HFFc6 (cell line): ENCODE results near the gene ZNF655. TPM values are rescaled to one million over a fixed set of nuclear protein-coding genes. Genes with fewer than 3 reads are reported as not detected.

Source experiments
- DNase-seq: peaks from one replicate; pipeline ENCODE4 v3.0.0-alpha.2; 2018
- H3K27ac Mint-ChIP-seq: 2 replicates; pipeline ENCODE4 v1.8.0; 2020; ENCODE audit warnings: mild to moderate bottlenecking, mixed read lengths
- H3K27me3 Mint-ChIP-seq: 2 replicates; pipeline ENCODE4 v1.8.0; 2021; ENCODE audit warnings: mild to moderate bottlenecking, moderate library complexity, mixed read lengths; ENCODE audit not compliant: insufficient read depth
- H3K36me3 Mint-ChIP-seq: 2 replicates; pipeline ENCODE4 v1.8.0; 2021; ENCODE audit warnings: low read depth, mixed read lengths
- H3K4me1 Mint-ChIP-seq: 2 replicates; pipeline ENCODE4 v1.8.0; 2020; ENCODE audit warnings: low read depth, mixed read lengths
- H3K4me3 Mint-ChIP-seq: 2 replicates; pipeline ENCODE4 v1.8.0; 2020; ENCODE audit warnings: mild to moderate bottlenecking, moderate library complexity, mixed read lengths
- H3K9me3 Mint-ChIP-seq: 2 replicates; pipeline ENCODE4 v1.8.0; 2020; ENCODE audit warnings: mild to moderate bottlenecking, mixed read lengths
- total RNA-seq, 6 experiments: library from RNA; stranded (reverse); fragmentation: NEBNext Ultra II Directional; extraction: Animal tissue kit (Norgen Biotek cat#: 25700); gene quantifications; 2 replicates in 1 of 6; 3 replicates in 5 of 6; pipeline ENCODE4 v1.2.3, GENCODE V29; 2021
- TF ChIP-seq, protein P1 (sequence below): fragments of 200-600 bp; sonication (generic); IDR thresholded peaks from 2 replicates; pipeline ENCODE4 v1.5.0; 2021; ENCODE audit warnings: antibody characterized with exemption, mild to moderate bottlenecking

The ZNF655 gene
- total RNA-seq, 6 experiments from 2014 or later: 38.6 to 50.0 (median 43.5) TPM

DNA sequence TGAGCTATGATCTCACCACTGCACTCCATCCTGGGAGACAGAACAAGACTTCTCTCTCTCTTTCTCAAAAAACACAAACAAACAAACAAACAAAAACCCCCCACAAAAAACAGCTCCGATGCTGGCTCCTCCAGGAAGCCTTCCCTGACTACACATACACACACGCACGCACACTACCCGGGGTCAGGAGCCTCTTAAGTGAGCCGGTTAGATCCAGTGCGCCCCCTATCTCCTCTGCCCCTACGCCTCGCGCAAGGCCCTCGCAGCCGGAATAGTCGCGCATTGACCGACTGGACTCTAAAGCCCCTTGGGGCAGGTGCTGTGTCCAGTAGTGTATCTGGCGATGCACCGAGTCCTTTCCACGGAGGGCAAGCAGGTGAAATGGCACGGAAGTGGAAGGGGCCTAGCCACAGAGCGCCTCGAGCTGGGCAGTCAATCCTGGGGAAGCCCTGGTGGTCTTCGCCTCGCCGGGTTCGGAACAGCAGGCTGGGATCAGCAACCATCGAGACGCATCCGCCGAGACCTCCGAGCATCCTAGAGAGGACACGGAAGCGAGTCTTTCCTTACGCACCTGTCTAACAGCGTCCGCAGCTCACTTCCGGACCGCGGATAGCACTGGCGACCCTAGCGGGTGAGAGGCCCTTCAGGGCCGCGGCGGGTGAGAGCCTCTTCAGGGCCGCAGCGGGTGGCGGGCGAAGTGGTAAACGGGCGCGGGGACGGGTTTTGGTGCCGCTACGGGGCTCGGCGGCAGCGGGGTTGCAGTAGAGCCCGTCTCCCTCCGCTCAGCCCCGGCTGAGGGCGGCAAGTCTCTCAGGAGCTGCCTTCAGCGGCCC is 58.1 kb downstream of the ZNF655 start, which contains the start of gene ZSCAN25:
Gene ZSCAN25, plus strand, starts transcription at position 588 of the 833 bp plus-strand sequence. CDS start 2,661 bp downstream, outside the sequence.
- TF ChIP-seq, protein P1, sequence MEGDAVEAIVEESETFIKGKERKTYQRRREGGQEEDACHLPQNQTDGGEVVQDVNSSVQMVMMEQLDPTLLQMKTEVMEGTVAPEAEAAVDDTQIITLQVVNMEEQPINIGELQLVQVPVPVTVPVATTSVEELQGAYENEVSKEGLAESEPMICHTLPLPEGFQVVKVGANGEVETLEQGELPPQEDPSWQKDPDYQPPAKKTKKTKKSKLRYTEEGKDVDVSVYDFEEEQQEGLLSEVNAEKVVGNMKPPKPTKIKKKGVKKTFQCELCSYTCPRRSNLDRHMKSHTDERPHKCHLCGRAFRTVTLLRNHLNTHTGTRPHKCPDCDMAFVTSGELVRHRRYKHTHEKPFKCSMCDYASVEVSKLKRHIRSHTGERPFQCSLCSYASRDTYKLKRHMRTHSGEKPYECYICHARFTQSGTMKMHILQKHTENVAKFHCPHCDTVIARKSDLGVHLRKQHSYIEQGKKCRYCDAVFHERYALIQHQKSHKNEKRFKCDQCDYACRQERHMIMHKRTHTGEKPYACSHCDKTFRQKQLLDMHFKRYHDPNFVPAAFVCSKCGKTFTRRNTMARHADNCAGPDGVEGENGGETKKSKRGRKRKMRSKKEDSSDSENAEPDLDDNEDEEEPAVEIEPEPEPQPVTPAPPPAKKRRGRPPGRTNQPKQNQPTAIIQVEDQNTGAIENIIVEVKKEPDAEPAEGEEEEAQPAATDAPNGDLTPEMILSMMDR: peak; percentile 60
- H3K4me1 Mint-ChIP-seq: peaks cover 55% of the 10 kb centered on the region
- no peaks in the 10 kb centered on the region for H3K9me3 Mint-ChIP-seq
- peak; percentile 84 for DNase-seq
- peak within 1 kb of the TSS; percentile 90 for H3K27ac Mint-ChIP-seq
- H3K4me3 Mint-ChIP-seq: peak within 1 kb of the TSS; percentile 95
- peaks cover 3% of the 10 kb centered on the region for H3K27me3 Mint-ChIP-seq
- H3K36me3 Mint-ChIP-seq: peaks cover 13% of the 10 kb centered on the region

DNA sequence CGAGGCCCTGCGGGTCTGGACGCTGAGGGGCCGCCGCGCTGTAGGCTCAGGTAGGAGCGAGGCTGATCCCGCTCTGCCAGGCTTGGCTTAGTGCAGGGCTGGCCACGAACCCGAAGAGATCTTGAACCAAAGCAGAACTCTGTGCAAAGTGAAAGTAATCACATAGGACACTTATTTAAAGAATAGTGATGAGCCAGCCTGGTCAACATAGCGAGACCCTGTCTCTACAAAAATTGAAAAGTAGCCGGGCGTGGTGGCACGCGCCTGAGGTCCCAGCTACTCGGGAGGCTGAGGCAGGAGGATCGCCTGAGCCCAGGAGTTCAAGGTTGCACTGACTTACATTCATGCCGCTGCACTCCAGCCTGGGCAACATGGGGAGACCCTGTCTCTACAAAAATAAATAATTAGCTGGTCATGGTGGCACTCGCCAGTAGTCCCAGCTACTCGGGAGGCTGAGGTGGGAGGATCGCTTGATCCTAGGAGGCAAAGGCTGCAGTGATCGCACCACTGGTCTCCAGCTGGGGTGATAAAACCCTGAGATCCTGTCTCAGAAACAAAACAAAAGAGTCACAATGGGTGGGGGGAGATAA is 58.8 kb downstream of the ZNF655 start:
- Mint-ChIP-seq H3K4me1 (peaks cover 56% of the 10 kb centered on the region), H3K9me3 (no peaks in the 10 kb centered on the region), H3K36me3 (peaks cover 16% of the 10 kb centered on the region), H3K4me3 (peak overlapping the region; percentile 95), H3K27ac (peak overlapping the region; percentile 90), H3K27me3 (no peaks in the 10 kb centered on the region)
- TF ChIP-seq, protein P1: no peak
- DNase-seq: no peak

DNA sequence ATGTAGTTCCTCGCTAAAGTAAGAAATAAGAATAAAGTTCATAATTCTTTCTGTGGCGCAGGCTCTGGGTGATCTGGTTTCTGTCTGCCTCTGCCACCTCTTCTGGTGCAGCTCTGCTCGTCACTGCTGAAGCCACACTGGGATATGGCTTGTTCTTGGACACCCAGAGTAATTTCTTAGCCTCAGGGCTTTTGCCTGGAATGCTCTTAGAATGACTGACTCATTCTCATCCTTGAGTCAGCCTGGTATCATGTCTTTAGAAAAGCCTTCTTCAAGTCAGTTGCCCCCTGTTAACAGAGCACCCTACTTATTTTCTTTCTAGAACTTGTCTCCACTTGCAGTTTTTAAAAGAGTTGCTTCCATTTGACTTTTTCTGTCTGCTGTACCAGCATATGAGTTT is 60.3 kb downstream of the ZNF655 start:
- no peaks in the 10 kb centered on the region for H3K27me3 Mint-ChIP-seq
- peak overlapping the region; percentile 95 for H3K4me3 Mint-ChIP-seq
- TF ChIP-seq, protein P1: no peak
- peak; percentile 99 for DNase-seq
- no peaks in the 10 kb centered on the region for H3K9me3 Mint-ChIP-seq
- H3K27ac Mint-ChIP-seq: peak overlapping the region; percentile 90
- H3K36me3 Mint-ChIP-seq: peaks cover 30% of the 10 kb centered on the region
- peaks cover 70% of the 10 kb centered on the region for H3K4me1 Mint-ChIP-seq

DNA sequence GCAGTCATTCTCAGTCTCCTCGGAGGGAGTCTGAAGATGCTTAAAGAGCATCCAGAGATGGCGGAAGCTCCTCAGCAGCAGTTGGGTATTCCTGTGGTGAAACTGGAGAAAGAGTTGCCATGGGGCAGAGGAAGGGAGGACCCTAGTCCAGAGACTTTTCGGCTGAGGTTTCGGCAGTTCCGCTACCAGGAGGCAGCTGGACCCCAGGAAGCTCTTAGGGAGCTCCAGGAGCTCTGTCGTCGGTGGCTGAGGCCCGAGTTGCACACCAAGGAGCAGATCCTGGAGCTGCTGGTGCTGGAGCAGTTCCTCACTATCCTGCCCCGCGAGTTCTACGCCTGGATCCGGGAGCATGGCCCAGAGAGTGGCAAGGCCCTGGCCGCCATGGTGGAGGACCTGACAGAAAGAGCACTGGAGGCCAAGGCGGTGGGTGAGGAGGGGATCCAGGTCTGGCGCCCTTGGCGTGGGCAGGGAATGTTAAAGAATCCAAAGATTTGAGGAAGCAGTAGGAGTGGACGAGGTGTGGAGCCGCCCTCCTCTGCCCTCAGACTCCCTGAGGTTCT is 61.2 kb downstream of the ZNF655 start:
- H3K36me3 Mint-ChIP-seq: peaks cover 33% of the 10 kb centered on the region
- H3K4me3 Mint-ChIP-seq: peak overlapping the region; percentile 95
- DNase-seq: no peak

DNA sequence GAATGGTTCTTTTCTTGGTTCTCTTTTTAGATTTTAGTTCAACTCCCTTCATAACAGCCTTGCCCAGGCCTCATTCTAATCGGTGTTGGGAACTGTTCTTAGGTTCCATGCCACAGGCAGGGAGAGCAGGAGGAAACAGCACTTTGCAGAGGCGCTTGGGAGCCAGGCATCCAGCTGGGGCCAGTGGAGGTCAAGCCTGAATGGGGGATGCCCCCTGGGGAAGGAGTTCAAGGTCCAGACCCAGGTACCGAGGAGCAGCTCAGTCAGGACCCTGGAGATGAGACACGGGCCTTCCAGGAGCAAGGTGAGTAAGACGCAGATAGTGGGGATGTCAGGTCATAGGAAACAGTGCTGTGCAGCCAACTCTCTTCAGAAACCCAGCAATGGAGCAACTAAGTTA is 62.8 kb downstream of the ZNF655 start:
- DNase-seq: no peak
- Mint-ChIP-seq H3K9me3 (no peaks in the 10 kb centered on the region), H3K27ac (no peak overlapping the region), H3K4me1 (peaks cover 64% of the 10 kb centered on the region), H3K27me3 (no peaks in the 10 kb centered on the region), H3K4me3 (peak overlapping the region; percentile 19; the same call in 1 of the 2 replicates), H3K36me3 (peaks cover 49% of the 10 kb centered on the region)
- TF ChIP-seq, protein P1: no peak

More for the DNA sequence above, 61.2 kb downstream of the ZNF655 start:
- Mint-ChIP-seq H3K9me3 (no peaks in the 10 kb centered on the region), H3K27ac (peak overlapping the region; percentile 90), H3K27me3 (no peaks in the 10 kb centered on the region), H3K4me1 (peaks cover 72% of the 10 kb centered on the region)
- TF ChIP-seq, protein P1: no peak
